Upper lobe of right lung (tissue), 1 donor: ENCODE data around the gene BABAM2. TPM values are rescaled to one million over a fixed set of nuclear protein-coding genes. Genes with fewer than 3 reads are reported as not detected.
"Not testable (repeated sequence)": the region's sequence is repeated elsewhere in the genome, so short reads cannot be mapped to it uniquely, and the experiment has no call there.

Experiments used
- ATAC-seq: fragments of 200-7000 bp; cut with Tn5 transposase; one replicate; pipeline ENCODE4 v1.9.1; 2020; ENCODE audit warnings: mild to moderate bottlenecking, moderate library complexity
- DNase-seq: peaks from one replicate; pipeline ENCODE4 v3.0.0-alpha.2; 2020
- H3K27ac ChIP-seq: fragments of 200-600 bp; one replicate; pipeline ENCODE4 v1.8.0; 2022
- H3K27me3 ChIP-seq: fragments of 200-600 bp; one replicate; pipeline ENCODE4 v1.8.0; 2022; ENCODE audit warnings: mild to moderate bottlenecking
- H3K36me3 ChIP-seq: fragments of 200-600 bp; one replicate; pipeline ENCODE4 v1.8.0; 2022
- H3K4me1 ChIP-seq: fragments of 200-600 bp; one replicate; pipeline ENCODE4 v1.8.0; 2022
- H3K4me3 ChIP-seq: fragments of 200-600 bp; one replicate; pipeline ENCODE4 v1.8.0; 2022; ENCODE audit warnings: mild to moderate bottlenecking
- H3K9me3 ChIP-seq: fragments of 200-600 bp; one replicate; pipeline ENCODE4 v1.8.0; 2022
- CTCF ChIP-seq: fragments of 200-600 bp; IDR thresholded peaks from one replicate; pipeline ENCODE4 v1.8.0; 2022; ENCODE audit warnings: antibody characterized with exemption
- intact Hi-C: fragments of 100-400 bp; cut with DNase I; formaldehyde crosslinking; loops from one replicate; pipeline ENCODE4 v1.11.0; 2022
- total RNA-seq: library from RNA; stranded (reverse); fragmentation: NEBNext Ultra II Directional; extraction: Animal tissue kit (Norgen Biotek cat#: 25700); gene quantifications from one replicate; pipeline ENCODE4 v1.2.1, GENCODE V29; 2021
- donor health status: DM: no; HTN: yes; CAD: no; lungs with severe emphysema.

Gene BABAM2
- total RNA-seq, 1 donor from 2014 or later: 36.2 TPM

- H3K27me3 ChIP-seq: no peaks in the 10 kb centered on the region
- no peak overlapping the region for H3K27ac ChIP-seq
- no peaks in the 10 kb centered on the region for H3K4me1 ChIP-seq
- no peak for DNase-seq
- H3K9me3 ChIP-seq: no peaks in the 10 kb centered on the region
- no peak for TF ChIP-seq CTCF
- peaks cover 9% of the 10 kb centered on the region for H3K36me3 ChIP-seq
- intact Hi-C loops: no loop called here
- no peak for ATAC-seq
- H3K4me3 ChIP-seq: no peak overlapping the region
Observed at GRCh38 chr2:28025123-28025522, 134.6 kb downstream of the BABAM2 start.

- intact Hi-C loops, H3K27me3 ChIP-seq, H3K36me3 ChIP-seq, H3K4me1 ChIP-seq, H3K4me3 ChIP-seq, DNase-seq, H3K9me3 ChIP-seq, ATAC-seq, H3K27ac ChIP-seq: not testable (repeated sequence)
Observed at GRCh38 chr2:28026230-28026629, 135.7 kb downstream of the BABAM2 start.

- no peaks in the 10 kb centered on the region for H3K9me3 ChIP-seq
- no peaks in the 10 kb centered on the region for H3K27me3 ChIP-seq
- H3K4me1 ChIP-seq: no peaks in the 10 kb centered on the region
- H3K27ac ChIP-seq: no peak overlapping the region
- ATAC-seq: no peak
- TF ChIP-seq CTCF: no peak
- no peak overlapping the region for H3K4me3 ChIP-seq
- no peak for DNase-seq
- H3K36me3 ChIP-seq: peaks cover 9% of the 10 kb centered on the region
- intact Hi-C loops: no loop called here
Observed at GRCh38 chr2:28028025-28028424, 137.5 kb downstream of the BABAM2 start.

GRCh38 chr2:28030600-28030999, 140.1 kb downstream of the BABAM2 start:
- ATAC-seq: no peak
- H3K4me3 ChIP-seq: no peak overlapping the region
- H3K4me1 ChIP-seq: no peaks in the 10 kb centered on the region
- no peak for DNase-seq
- H3K9me3 ChIP-seq: no peaks in the 10 kb centered on the region
- H3K27ac ChIP-seq: no peak overlapping the region
- TF ChIP-seq CTCF: no peak
- intact Hi-C loops: no loop called here
- peaks cover 6% of the 10 kb centered on the region for H3K36me3 ChIP-seq
- H3K27me3 ChIP-seq: no peaks in the 10 kb centered on the region

GRCh38 chr2:28032816-28033215, 142.3 kb downstream of the BABAM2 start:
- TF ChIP-seq CTCF: no peak
- no peaks in the 10 kb centered on the region for H3K9me3 ChIP-seq
- intact Hi-C loops: no loop called here
- H3K4me3 ChIP-seq: no peak overlapping the region
- no peaks in the 10 kb centered on the region for H3K36me3 ChIP-seq
- H3K27me3 ChIP-seq: no peaks in the 10 kb centered on the region
- H3K4me1 ChIP-seq: no peaks in the 10 kb centered on the region
- ATAC-seq (no peak), DNase-seq (no peak)
- H3K27ac ChIP-seq: no peak overlapping the region

GRCh38 chr2:28034696-28035095, 144.2 kb downstream of the BABAM2 start:
- intact Hi-C loops: no loop called here
- H3K4me1 ChIP-seq: no peaks in the 10 kb centered on the region
- ATAC-seq: no peak
- H3K27ac ChIP-seq: no peak overlapping the region
- no peak for DNase-seq
- H3K4me3 ChIP-seq: no peak overlapping the region
- no peaks in the 10 kb centered on the region for H3K9me3 ChIP-seq
- TF ChIP-seq CTCF: no peak
- H3K27me3 ChIP-seq: no peaks in the 10 kb centered on the region
- H3K36me3 ChIP-seq: no peaks in the 10 kb centered on the region
